ENCODE measurements around the gene ANXA3.

The ANXA3 gene

DNA sequence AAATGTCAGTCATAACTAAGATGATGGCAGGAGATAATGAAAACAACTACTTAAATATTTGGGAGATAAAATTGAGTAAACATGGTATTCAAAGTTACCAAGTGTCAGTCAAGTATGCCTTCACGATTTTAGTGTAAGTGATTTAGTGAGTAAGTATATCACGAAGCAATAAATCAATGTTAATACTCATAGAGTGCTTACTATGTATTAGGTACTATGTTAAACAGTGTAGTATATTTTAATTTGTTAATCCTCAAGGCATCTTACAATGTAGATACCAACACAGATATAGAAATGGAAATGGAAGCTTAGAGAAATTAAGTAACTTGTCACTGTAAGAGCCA, 59.6 kb downstream of the ANXA3 start:
- no peak for DNase-seq (ENCODE audit: low read depth)

DNA sequence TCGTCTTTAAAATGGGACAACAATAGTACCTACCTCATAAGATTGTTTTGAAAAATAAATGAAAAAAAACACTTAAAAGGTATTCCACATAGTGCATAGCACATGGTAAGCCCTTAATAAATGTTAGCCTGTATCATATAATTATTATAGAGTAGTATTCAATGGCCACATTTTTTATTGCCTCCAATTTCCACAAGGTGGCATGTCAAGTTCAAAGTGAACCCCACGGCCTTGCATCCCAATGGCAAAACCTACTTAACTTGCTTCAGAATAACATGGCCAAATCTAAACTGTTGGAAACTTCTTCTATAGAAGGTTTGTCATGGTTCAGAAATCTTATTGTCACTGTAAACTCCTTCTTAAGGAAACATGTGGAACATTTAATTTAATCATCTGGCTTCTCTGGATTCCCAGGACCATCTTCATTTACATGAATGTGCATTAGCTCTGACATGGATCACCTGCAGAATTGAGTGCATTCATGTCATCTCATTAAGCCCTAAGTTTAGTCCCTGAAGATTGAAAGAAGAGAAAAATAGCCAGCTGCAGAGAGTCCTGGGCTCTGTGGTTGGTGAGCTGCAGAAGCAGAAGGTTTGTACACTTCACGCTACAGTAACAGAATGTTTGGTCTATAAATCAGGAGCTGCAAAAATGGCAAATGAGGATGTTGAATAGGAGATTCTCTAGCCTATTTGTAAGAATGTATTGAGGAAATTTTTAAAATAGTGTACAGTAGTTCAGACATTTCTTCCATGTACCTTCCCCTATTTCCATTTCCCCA, 61.0 kb downstream of the ANXA3 start:
- no peak for DNase-seq (ENCODE audit: low read depth)

DNA sequence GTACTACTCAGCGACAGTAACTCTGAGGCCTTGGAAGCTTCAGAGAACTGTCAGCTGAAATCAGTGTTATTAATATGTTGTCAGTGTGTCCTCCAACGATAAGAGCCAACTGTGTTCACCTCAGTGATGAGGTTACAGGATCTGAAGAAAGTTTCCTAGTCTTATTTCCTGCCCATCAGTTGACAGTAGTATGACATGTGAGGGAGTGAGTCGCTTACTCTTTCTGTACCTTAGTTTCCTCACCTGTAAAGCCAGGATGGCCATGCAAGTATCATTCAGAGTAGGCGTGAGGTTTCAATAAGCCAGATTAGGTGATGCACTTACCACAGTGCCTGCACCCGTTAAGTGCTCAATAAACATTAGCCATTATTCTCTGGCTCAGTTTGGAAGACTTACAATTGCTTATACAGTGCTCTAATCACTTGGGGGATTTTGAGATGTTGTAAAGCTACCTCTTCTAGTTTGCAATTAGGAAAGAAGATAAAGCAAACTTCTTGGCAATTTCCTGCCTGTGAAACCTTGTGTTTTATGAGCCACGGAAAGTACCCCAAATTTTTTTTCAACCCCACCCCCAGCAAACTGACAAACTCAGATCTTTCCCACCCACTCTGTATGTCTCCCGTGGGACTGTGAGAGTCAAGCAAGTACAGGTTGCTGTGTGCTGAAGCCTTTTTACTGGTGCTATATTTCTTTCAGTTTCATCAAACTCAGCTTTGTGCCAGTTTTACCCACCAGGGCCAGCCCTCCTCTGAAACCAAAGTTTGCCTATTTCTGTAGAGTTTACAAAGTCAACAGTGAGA, 62.2 kb downstream of the ANXA3 start:
- DNase-seq (ENCODE audit: low read depth), result no peak

DNA sequence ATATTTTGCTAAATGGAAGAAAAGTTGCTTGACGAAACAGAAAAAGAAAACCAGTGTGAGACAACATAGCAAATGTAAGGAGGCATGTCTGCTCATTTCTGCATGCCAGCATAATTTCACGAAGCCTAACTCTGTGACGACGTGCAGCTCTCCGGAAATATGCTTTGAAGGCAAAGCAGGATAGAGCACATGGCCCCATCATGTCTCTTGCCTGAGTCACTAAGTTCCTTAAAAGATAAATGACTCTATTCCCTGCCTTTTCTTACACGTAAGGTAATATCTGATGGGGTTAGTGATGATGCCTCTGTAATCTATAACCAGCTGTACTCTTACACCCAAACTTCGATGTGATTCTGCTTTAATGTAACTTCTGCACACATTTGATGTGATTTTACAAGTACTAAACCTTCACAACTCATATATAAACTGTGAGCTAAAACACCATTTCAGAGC, 64.5 kb downstream of the ANXA3 start:
- no peak for DNase-seq (ENCODE audit: low read depth)

DNA sequence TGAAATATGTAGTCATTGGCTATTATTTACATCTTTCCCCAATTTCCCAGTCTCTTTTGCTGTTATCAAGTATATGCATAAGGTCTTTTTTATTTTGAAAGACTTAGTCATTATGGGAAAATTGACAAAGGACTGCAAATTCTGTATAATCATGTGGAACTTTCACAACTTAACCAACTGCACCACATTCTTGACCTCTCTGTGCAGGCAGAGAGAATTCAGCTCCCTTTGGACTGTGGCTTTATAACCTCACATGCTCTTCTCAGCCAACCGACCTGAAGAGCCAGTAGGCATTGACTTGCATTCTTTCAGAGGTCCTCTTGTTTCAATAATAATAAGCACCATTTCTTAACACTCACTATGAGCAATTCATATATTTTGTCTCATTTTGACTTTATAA, 66.9 kb downstream of the ANXA3 start:
- no peak for DNase-seq (ENCODE audit: low read depth)

DNA sequence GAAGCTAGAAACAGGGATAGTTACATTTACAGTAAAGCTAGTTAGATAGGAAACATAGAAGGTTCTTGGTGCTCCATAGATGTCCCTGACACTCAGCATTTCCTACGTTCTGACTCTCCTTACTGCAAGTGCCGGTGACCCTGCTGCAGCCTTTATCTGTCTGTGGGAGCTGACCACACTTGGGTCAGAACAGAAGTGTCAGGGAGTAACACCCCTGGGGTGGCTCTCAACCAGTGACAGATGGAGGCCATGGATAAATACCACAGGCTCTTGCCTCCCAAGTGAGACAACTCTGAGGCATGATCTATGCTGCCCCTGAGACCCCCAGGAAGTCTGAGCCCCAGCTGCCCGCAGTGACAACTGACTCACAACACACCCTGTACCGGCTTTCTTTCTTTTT, 69.8 kb downstream of the ANXA3 start:
- no peak for DNase-seq (ENCODE audit: low read depth)

DNA sequence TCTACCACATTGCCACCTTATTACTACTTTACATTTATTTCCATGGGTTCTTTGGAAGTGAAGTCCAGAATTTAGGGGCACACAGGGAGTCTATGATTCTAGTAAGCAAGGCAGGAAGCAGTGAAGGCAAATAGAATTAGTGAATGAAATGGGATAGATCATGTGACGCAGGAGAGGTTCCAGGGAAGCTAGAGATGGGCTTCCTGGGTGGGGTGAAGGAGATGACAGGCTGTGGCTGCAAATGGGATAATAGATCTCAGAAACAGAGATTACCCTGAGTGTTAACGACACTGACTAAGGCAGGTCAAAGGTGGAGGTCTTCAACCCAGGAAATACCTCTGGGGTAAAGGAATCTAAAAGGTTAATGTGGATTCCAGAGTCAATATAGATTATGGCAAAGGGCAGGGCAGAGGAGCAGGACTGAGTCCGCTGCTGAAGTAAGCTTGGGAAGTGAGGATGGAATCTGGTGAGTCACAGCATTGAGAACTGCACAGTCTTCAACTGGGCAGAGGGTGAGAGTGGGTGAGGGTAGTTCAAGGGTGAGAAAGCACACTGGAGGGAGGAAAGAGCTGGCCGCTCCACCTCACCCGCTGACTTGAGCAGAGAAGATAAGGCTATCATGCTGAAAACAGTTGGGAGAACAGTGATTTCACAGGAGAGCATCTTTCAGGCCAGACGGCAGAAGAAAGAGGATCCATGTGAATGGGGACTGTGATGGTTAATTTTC, 70.8 kb downstream of the ANXA3 start:
- no peak for DNase-seq (ENCODE audit: low read depth)

DNA sequence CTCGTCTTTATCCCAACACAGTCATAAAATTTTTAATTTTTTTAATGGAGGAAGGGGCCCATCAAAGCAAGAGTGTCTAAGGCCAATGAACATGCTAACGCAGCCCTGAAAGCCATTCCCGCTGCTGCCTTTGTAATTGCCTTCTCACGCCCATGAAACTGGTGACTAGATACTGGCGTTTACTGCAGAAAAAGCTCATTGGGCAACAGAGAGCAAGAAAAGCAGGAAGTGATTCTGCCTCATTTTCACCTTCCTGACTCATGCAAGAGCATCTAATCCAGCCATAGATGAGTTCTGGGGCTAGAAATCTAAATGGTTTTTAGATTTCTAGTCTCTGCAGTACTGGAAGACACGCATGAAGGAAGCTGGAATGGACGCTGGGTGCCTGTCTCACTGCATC, 72.5 kb downstream of the ANXA3 start:
- no peak for DNase-seq (ENCODE audit: low read depth)

DNA sequence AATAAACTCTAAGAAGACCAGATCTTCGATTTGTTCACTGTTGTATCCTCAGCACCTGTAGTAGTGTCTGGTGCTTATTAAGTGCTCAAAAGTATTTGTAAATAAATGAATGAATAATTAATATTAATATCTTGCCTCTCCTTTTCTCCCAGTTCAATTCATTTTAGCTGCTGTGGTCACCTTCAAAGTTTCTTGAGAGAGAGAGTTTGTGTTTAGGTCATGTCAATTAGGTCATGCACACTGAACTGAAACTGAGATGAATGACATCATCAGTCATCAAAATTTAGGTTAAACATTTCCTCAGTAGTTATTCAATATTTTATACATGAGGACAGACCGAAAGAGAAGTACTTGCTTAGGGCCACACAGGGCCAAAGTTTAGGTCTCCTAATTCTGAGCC, 73.5 kb downstream of the ANXA3 start:
- DNase-seq (ENCODE audit: low read depth), result no peak

DNA sequence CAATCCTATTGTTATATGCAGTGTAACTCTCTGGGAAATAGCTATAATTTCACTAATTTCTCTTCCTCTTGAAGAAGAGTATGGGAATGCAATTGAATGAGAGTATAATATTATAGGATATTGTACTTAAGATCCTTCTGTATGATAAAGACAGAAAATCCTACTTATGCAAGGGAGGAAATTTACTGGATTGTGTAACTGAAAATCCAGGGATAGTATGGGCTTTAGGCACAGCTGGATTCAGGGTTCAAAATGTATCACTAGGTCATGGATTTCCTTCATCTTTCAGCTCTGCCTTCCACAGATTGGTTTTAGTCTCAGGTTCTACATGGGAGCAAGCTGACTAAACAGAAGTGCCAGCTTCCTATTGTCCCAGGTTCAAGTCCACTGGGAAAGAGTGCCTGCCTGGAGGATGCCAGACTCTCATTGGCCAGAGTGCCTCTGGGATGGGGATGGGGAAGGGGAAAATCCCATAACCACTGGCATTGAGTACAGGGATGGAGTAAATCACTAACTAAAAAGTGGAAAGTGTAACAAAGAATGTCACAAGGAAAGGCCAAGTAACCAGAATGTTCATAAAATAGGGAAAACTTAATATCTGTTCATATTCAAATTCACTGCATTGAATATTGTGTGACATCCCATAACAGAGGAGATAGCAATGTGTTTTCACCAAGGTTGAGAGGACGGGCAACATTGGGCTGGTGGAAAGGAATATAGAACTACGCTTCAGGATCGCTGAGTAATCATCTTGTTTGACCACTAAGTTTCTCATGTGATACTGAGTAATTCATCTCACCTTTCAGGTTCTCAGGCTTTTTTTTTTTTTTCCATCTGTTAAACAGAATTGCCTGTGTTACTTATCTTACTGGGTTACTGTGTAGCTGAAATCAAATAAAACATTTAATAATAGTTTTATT, 75.7 kb downstream of the ANXA3 start:
- DNase-seq (ENCODE audit: low read depth), result no peak

DNA sequence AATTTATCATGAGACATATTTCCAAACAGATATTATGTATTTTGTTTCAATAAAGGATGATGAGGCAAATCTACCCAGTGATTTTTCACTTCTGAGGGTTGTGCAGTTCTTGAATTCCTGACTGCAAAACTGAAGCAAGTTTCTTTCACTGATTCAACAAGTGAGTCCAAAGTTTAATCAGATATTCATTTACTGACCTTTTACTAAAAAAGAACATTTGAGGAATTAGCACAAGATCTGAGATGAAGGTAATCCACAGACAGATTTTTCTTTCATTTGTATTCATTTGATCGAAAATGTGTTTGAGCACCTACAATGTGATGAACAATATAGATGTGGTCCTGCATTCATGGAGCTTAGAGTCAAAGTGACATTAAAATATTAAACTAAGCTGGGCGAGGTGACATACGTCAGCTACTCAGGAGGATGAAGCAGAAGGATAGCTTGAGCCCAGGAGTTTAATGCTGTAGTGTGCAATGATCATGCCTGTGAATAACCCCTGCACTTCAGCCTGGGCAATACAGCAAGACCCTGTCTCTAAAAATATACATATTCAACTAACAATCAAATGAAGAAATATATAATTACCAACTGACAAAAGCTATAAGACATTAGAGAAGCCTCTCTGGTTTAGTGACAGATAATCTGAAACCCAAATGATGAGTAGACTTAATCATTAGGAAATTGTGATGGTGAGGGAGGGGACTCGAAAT, 76.6 kb downstream of the ANXA3 start:
- DNase-seq (ENCODE audit: low read depth), result no peak

DNA sequence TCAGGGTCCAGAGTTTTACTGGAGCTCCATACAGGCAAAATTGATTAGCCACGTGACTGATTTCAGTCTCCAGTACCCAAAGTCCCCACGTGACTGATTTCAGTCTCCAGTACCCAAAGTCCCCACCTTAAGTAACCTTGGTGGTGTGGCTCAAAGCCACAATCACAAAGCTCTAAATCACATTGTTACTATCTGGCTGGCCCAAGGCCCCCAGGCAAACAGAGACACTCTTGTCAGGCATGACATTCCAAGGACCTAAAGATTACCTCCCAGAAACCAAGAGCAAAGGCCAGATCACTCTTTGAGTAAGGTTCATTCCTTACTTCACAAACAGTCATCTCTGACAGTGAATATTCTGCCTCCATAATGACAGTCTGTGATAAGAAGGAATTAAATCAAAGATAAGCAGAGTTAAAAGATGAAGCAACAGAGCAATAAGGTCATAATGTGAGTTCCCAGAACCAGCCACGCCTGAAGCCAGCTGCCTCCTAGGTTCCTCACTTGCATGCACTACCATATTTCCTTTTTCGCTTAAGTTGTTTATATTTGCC, 78.5 kb downstream of the ANXA3 start:
- DNase-seq (ENCODE audit: low read depth), result no peak

DNA sequence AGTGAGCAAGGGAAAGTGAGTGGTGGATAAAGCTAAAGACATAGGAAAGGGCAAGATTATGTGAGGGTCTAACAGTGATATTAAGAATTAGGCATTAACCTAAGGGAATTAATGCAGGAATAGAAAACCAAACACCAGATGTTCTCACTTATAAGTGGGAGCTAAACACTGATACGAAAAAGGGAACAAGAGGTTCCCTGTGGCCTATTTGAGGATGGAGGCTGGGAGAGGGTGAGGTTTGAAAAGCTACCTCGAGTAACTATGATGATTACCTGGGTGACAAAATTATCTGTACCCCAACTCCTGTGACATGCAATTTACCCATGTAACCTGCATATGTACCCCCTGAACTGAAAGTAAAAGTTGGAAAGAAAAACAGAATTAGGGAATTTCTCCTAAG, 79.0 kb downstream of the ANXA3 start:
- DNase-seq (ENCODE audit: low read depth), result no peak

DNA sequence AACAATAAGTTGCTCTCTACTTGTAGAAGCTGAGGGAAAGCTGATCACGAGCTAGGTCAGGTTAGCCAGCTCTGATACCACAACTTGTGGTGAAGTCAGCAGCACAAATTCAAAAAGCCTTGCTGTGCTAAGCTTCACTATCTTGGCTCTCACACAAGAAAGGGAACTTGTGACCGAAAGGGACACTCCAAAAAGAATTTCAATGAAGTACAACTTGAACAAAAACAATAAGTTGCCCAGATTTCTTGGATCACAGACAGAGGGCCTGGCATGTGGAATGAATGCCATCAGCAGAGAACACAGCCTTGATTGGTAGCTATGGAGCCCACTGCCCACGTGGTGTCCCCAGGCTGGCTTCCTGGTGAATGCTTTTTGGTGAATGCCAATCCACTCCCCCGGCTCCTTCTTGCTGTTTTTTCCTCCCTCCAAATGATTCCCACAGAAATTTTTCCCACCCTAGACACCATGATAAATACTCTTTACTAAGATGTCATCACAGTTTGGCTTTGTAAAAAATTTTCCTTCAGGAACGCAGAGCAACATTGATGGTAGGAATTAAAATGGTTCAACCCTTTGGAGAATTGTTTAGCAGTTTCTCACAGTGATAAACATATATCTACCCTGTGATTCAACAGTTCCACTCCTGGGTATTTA, 82.6 kb downstream of the ANXA3 start:
- no peak for DNase-seq (ENCODE audit: low read depth)

DNA sequence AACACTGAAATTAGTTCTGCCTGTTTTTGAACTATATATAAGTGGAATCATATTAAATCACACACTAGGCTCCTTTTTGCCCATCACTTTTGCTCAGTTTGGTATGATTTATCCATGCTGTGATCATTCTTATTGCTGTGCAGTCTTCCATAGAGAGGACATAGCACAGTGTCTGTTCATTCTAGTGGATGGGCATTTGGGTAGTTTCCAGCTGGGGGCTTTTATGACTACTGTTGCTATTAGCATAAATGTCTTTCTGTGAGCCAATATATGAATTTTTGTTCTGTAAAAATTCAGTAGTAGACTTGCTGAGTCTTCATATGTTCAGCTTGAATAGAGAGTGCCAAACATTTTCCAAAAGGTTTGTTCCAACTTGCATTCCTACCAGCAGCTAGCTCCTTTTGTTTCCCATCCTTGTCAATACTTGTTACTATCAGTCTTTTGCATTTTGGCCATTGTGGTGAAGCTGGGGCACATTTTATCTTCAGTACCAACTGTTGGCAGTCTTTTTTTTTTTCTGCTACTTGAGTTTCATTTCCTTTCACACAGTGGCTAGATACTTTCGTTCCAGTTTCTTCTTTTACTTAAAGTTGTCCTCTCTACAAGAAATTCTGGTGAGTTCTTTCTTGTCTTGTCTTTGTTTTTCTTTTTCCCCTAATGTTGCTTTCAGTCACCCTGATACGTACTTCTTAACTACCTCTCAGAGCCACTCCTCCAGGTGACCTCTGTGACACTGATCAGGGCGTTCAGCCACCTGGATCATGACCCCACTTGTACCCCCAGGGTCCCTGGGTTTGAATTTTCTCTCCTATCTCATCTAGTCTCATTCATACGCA, 87.0 kb downstream of the ANXA3 start:
- no peak for DNase-seq (ENCODE audit: low read depth)

DNA sequence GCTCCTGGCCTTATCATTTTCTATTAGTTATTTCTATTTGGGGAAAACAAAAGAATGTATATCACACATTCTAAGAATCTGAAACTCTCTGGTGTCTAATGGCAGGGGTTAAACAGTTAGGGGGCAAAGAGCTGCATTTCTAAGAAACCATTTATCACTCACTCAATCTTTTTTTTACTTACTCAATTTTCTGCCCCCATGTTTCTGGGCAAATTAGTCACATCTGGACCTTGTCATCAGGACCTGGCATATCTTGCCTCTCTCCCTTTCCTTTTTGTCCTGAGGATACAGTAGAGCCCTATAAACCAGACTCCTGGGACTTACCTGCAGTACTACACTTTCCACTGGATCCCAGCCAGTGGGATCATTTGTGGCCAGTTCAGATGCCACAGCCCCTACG, 89.1 kb downstream of the ANXA3 start:
- no peak for DNase-seq (ENCODE audit: low read depth)

DNA sequence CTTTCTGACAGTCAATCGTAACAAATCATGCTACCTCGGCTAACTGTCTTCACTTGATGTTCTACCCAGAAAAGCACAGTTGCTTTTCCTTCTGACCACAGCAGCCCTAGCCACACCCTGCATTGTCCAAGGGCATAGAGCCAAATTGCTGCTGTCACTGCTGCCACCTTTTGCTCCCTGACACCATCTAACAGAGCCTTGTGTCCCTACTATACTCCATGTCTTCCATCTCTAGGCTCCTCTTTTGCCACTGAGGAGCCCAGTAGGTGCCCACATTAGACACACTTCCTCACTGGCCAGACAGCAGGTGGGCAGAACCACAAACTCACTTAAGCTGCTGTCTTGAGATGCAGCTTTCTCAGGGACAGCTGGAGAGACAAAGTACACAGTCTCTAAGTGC, 91.4 kb downstream of the ANXA3 start:
- DNase-seq (ENCODE audit: low read depth), result no peak

DNA sequence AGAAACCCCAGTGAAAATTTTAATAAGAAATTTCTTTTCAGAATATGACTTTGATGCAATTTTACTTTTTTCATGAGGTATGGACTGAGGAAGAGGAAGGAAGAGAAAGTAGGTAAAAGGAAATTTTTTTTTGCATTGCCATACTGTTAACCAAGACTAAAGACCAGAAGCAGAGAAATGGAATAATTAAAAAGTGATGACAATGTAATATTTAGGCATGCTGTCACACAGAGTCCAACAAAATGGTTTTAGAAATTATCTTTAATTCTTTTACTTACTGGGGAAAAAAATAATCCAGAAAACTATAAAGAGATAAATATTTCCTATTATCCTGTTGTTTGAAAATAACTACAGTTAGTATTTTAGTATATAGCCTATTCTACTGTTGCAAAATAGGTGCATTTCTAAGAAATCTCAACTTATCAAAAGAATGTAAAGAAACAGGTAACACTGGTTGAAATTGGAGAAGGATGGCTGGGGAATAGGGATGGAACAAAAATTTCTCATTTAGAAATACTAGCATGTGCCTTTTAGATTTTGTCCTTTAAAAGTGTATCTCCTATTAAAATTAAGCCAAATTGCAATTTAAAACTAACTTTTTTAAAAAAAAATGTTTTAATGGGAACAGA, 92.6 kb downstream of the ANXA3 start:
- DNase-seq (ENCODE audit: low read depth), result no peak

DNA sequence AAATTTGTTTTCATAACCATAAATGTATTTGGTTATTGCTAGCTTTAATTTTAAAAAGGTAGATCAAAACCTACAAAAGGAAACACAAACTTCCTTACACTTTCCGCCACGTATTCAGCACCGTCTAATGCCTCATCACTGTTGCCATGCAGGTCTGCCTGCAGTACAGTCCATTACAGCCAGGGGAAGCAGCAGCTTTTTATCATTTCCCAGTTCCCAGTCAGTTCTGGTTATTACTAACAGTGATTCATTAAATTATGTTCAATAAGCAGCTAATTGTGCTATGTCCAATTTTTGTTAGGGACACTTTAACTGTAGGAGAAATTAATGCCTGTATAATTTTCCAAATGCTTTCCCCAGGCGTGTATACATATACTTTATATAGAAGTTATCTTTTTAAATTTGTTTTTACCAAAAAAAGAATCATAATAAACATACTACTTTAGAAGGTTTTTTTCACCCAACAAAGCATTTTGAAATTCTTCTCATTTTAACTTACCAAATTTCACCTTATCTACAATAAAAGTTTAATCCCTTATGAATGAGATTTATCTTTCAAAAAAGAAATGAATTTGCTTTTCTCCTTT, 93.3 kb downstream of the ANXA3 start:
- DNase-seq (ENCODE audit: low read depth), result no peak
